T-helper 2 cell (primary cell): ENCODE data around the gene ZNF446.
"Not testable (repeated sequence)": the region's sequence is repeated elsewhere in the genome, so short reads cannot be mapped to it uniquely, and the experiment has no call there.

ENCODE experiments used
- DNase-seq, 5 experiments: peaks; one replicate each; pipeline versions ENCODE4 v3.0.0 to v3.0.0-alpha.2; 2012 to 2022

Gene ZNF446

DNA sequence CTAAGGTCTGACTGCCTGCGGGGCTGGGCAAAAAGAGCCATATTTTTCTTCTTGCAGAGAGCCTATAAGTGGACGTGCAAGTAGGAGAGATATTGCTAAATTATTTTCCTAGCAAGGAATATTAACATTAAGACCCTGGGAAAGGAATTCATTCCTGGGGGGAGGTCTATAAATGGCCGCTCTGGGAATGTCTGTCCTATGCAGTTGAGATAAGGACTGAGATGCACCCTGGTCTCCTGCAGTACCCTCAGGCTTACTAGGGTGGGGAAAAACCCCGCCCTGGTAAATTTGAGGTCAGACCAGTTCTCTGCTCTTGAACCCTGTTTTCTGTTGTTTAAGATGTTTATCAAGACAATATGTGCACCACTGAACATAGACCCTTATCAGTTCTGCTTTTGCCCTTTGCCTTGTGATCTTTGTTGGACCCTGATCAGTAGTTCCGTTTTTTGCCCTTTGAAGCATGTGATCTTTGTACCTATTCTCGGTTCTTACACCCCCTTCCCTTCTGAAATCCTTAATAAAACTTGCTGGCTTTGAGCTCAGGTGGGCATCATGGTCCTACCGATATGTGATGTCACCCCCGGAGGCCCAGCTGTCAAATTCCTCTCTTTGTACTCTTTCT is 31.6 kb downstream of the ZNF446 start:
- not testable (repeated sequence) for DNase-seq

DNA sequence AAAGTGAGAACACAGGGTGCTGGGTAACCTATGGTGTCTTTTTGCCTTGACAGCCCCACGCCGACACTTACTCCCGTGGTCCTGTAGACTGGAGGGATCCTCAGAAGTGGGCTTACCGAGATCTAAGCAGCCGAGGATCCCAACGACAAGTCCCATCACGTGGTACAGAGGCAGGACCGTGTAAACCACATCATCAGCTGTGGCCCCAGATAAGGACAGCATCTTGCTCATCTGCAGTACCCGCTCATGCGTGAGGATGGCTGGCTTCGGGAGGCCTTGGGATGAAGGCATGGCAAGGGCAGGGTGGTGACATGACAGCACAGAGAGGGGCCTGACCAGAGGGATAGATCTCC is 33.6 kb downstream of the ZNF446 start:
- DNase-seq: no peak

DNA sequence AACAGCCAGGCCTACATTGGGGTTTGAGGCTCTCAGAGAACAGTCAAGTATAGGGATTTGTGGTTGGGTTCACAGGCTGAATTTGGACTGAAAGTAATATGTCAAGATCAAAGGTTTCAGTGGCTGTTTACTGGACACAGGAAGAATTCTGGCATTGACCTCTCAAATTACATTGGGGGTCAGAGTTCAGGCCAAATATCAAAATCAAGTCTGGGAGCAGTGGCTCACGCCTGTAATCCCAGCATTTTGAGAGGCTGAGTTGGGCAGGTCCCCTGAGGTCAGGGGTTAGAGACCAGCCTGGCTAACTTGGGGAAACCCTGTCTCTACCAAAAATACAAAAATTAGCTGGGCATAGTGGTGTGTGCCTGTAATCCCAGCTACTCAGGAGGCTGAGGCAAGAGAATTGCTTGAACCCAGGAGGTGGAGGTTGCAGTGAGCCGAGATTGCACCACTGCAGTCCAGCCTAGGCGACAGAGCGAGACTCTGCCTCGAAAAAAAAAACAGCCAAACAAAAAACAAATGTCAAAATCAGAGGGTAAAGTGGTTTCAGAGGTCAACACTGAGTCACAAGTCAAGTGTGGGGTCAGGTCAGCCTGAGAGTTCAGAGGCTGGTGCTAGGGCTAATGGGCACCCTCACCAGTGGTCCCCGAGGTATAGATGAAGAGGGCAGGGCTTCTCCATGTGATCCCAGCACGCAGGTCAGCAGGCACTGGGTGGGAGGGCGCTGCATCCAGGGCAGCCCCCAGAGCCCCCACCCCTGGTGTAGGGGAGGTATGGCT is 34.1 kb downstream of the ZNF446 start:
- DNase-seq: no peak

DNA sequence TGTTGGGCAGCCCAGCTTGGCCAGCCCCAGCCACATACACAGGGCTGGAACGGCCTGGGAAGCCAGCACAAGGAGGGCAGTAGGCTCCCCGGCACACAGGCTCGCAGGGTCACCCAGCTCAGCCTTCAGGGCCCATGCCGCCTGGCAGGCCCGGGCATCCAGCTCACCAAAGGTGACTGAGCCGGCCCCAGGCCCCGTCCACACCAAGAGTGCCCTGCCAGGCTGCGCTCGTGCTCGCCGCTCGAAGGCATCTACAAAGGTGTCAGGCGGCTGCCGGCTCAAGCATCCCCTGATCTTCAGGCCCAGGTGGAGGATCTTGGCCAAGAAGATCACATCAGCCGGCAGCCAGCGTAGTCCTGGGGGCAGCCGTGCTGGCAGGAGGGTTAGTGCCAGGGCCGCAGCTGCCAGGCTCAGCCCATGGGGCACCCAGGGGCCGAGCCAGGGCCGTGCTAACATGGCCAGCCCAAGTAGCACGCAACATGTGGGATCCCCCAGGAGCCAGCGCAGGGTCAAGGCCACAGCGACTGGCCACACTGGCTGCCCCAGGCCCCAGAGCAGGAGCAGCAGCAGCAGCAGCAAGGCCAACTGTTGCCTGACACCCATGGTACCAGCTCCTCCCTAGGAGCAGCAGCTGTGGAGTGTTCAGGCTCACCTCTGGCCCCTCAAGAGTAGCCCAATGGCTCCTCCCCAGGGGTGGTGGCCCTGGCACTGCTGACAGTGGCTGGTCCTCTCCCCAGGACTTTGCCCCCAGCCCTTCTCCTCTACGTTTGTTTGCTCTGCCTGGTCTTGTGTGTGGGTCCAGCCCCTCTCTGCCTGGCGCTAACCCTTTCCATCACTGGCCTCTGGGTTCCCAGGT is 35.4 kb downstream of the ZNF446 start, which contains the start of gene SLC27A5:
TSS of gene SLC27A5 (minus strand) at position 640 of the 856 bp plus-strand sequence. CDS start at position 603, 37 bp downstream.
- DNase-seq: no peak

DNA sequence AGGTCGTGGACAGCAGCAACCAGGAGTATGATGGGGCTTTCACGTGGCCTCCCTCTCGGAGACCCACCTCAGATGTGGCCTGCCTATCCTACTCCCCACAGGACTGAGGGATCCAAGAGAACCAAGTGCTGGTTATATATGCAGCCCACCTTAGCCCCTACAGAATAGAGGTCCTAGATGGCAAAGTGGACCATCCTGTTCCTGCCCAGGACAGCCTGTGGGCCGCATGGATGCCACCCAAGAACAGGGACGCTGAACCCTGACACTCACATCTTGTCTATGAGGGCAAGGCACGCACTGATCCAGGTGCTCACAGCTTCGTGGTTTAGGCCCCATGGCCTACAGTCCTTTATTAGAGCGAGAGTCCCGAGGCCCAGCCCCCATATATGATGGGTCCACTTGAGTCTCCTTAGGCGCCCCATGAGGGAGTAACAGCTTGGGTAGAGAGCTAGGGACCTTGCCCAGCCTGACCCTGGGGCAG is 37.1 kb downstream of the ZNF446 start:
- no peak for DNase-seq

DNA sequence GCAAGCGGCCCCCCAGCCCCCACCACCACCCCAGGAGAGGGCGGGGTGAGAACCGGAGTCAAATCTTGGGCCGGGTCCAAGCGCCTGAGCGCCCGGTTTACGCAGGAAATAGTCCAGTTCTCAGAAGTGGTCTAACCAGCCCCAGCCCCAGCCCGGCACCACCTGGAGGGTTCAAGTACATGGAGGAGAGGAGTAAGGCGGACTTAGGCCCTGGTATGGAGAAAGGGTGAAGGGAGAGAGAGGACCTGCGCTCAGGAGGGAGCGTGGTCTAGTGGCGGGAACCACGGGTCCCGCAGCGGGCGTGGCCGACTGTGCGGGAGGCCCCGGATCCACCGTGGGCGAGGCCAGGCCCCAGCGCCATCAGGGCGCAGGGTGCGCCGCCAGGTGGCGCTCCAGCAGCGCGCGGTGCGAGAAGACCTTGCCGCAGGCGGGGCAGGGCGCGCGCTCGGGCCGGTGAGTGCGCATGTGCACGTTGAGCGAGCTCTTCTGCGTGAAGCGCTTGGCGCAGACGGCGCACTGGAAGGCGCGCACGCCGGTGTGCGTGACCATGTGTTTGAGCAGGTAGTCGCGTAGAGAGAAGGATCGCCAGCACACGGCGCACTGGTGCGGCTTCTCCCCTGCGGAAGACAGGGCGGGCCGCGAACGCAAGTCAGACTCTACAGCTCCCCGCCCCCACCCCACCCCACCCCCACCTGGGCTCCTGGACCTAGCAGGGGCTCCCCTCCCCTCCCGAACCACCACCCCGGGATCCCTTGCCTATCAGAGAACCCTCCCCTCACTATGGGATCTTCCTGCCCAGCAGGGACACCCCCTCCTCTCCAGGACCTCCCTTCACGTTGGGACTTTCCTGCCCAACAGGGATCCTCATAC is 37.8 kb downstream of the ZNF446 start:
- peak; percentile 87 to 98 (median 90) for DNase-seq

DNA sequence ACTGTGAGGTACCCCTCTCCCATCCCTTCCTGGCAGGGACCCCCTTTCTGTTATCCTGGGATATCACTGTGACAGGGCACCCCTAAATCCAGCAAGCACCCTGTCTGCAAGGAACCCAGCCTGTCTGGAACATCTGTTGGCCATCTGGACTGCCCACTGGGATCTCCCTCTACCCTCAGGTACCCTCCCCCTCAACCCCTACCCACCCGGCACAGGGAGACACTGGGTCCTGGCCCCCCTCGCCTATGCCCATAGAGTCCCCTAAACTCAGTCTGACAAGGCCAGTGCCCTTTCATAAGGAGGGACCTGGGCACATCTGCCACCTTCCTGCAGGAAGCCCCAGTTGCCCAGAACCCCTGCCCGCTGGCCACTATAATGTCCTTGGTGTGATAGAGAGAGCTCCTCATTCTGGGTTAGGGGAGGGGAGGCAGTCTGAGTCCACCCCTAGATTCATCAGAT is 38.4 kb downstream of the ZNF446 start:
- no peak for DNase-seq

DNA sequence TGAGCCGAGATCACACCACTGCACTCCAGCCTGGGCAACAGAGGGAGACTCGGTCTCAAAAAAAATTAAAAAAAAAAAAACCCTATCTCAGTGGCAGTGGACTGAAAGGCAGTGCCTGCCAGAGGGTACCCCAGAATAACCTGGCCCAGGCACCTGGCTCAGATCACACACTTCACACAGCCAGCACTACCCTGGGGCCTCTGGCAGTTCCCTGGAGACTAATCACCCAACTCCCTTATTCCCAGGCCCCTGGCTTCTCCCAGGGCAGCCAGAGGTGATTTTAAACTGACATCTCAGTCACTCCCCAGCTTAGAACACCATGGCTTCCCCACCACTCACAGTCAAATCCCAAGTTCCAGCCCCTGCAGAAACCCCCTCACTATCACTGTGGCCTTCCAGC is 39.1 kb downstream of the ZNF446 start:
- no peak for DNase-seq

DNA sequence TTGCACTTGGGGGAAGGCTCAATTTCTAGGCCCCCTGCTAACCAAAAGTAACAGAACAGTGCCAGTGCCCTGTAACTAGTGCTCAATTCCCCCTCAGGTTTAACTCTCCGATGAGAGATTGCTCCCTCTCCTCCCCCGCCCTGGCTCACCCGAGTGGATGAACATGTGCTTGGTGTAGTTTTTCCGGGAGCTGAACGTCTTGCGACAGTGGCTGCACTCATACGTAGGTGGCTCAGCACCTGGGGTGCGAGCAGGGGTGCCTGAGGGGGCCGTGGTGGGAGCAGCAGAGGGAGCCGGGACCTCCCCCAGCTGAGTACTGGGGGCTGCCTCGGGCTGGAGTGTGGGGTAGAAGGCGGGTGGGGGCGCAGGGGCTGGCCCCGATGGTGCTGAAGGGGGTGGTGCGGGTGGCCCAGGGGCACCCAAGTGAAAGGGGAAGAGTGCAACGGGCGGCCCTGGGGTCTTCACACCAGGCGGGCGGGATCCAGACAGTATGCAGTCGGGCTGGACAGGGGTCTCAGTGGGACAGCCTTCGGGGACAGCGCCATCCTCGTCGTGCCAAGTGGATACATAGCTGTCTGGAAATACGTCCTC is 40.2 kb downstream of the ZNF446 start:
- DNase-seq: no peak

DNA sequence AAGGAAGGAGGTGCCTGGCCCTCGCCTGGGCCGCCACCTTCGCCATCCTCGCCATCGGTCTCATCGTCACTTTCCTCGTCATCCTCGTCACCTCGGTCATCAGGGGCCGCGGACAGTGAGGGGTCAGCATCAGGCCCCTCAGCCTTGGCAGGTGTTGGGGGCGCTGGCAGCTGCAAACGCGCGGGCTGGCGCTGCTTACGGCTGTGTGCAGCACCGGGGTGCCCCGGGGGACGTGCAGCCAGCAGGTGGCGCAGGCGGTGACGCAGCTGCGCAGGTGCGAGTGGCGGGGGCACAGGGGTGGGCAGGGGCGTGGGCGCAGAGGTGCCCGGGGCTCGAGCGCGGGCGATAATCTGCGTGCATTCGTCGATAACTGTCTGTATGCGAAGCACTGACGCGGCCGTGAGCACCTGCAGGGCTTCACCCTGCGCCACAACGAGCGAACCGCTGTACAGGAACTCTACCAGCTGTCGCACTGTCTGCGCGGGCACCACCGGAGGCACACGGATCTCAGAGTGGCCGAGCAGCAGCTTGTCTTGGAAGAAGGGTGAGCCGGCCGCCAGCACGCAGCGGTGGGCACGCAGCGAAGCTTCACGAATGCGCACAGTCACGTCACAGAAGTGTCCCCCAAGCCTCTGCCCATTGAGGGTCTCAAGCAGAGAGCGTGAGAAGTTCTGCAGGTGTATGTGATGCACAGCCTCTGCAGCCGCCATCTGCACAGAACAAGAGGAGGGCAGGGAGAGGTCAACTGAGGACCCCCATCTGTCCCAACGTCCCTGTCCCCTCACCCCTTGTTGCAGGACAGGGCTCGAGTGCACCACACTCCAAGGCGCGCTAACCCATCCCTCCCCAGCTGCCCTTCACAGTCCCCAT is 41.0 kb downstream of the ZNF446 start:
- DNase-seq: no peak

DNA sequence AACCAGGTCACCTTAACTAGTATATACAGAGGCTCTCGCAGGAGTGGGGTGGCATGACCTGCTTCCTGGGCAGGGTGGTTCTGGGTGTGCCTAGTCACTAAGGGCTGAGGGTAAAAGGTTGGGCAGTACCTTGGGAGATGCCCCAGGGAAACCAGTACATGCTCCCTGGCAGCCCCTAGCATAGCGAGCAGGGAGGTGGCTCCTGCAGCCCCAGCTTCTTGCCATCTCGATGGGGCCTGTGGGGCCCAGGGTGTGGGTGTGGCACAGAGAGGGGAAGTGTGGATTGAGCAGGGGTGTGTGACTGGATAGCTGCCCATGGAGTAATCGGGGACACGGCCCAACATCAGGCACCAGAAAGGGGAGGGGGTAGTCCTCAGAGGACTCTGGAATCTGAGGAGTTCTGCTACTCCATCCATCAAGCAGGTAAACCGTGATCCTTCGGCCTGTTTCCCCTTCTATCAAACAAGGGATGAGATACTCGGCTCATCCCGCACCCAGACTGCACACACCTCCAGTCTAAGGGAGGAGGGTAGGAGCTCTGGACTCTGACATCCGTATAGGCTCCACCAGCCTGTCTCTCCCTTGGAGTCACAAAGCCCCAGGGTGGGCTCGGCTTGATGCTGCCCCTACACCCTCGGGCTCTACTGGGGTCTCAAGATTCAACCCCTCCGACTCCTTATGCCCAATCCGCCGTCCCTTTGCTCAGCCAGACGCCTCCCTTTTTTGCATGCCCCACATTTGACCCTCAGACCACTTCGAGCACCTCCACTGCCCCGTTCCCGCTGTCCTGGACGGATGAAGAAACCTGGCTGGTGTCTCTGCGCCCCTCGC is 42.3 kb downstream of the ZNF446 start:
- peak in 1 of 5 experiments; percentile 32 for DNase-seq

DNA sequence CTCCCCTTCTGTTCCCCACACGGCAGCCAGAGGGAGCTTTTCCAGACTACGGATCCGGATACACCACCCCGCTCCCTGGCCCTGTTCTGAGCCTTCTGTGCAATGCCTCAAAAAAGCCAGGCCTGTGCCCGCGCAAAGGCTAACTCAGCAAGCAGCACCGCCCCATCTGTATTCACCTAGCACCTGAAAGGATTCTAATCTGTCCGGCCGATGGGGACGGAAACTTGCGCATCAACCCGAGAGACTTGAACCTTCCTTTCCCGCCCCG is 42.9 kb downstream of the ZNF446 start:
- DNase-seq: peak in 4 of 5 experiments; percentile 26 to 71 (median 36)

DNA sequence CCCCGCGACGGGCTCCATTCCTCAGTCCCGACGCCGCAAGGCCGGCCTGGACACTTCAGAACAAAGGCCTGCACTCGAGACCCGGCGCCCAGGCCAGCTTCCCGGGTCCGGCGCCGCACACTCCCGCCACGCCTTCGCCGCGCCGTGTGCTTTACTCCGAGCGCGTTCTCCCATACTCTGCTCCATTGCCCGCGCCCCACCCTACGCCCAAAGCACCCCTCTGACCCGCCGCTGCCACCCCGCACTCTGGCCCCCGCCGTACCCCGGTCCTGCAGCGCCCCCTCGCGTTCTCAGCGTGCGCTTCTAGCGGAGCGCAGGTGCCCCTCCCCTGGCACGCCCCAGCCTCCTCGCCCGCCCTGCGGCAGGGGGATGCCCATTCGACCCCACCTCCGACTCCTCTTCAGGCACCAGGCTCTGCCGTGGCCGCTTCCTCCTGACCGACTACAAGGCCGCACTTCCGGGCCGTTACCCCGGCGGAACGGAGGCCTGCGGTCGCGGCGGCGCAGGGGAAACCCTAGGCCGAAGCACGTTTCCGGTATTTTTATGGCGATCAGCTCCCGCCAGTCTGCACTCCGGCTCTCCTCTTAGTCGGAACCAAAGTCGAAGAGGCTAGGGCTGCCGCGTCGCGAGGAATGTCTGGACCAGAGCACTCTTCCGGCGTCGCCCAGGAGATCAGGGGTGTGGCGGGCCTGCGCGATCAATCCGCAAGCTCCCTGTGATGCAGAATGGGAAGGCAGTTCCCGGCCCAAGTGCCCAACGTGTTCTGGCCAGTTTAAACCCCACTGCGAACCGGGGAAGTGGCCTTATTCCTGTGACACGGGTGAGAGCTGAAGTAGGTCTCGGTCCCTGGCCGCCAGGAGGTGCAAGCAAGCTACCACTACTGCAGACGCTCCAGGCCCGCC is 43.5 kb downstream of the ZNF446 start, which contains the start of gene ZBTB45:
TSS of gene ZBTB45 (minus strand) at position 456 of the 902 bp plus-strand sequence. CDS start 2,137 bp downstream, outside the sequence.
- DNase-seq: peak; percentile 82 to 97 (median 84)

DNA sequence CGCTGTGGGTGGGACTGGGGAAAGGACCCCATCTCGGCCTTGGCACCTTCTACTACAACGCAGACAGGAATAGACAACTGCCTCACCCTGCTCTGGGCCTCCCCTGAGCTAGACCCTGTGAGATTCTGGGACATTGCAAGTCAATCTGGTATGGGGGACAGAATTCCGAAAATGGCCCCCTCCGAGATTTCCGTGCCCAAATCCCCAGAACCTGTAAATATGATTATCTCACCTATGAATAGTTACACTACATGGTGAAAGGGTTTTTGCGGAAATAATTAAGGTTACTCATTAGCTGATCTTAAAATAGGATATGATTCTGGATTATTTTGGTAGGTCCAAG is 44.1 kb downstream of the ZNF446 start:
- DNase-seq: no peak

DNA sequence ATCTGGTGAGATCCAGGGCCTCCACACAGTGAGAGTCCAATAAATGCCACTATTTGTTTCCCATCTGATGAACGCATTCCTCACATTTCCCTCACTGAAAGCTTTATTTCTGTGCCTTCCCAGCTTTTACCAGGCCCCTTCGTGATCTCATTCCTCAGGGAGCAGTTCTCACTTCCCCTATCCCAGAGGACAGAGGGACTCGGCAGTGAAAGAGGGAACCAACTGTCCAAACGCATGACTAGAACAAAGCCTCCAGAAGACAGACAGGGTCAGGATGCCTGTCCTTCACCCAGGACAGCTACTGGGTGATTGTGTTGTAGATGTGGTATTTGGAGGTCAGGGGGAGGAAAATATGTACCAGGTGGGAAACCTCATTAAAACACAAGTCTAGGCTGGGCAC is 45.5 kb downstream of the ZNF446 start:
- DNase-seq: no peak

DNA sequence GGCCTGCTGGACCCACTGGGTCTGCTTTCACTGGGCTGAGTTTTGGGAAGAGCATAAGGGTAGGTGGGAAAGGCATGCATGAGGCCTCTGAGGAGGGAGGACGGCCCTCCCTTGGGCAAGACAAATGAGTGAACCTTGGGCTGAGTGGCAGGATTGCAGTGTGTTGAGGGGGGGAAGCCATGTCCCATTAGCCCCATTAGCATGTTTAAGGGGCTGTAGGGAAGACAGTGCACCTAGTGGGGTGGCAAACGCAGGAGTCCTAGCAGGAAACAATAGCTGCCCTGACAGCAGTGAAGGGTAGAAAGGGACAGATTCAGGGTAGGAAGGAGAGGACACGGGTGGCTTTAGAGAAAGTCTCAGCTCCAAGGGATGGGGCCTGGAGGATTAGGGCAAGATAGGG is 46.6 kb downstream of the ZNF446 start:
- no peak for DNase-seq

DNA sequence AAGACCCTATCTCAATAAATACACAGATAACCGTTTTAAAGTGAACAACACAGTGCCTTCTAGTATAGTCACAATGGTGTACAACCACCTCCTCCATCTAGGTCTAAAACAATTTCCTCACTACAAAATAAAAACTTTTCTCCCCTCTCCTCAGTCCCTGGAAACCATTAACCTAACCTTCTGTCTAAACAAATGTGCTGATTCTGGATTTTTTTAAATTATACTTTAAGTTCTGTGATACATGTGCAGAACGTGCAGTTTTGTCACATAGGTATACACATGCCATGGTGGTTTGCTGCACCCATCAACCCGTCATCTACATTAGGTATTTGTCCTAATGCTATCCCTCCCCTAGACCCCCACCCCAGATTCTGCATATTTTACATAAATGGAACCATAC is 53.3 kb downstream of the ZNF446 start:
- DNase-seq: no peak
